A204.1 (cell line): Measurements from ENCODE around the gene SGK2.

ENCODE experiments used
- FAIRE-seq: peaks from 2 replicates; lab custom pipeline; 2012; peaks lifted over from hg19 to GRCh38; lab: Jason Lieb, UNC

The SGK2 gene

GRCh38 chr20:43536041-43536816 is 22.6 kb upstream of the SGK2 start:
- FAIRE-seq: no peak

GRCh38 chr20:43536817-43537440 is 21.9 kb upstream of the SGK2 start:
- no peak for FAIRE-seq

GRCh38 chr20:43537921-43538877 is 20.6 kb upstream of the SGK2 start:
- FAIRE-seq: no peak

- no peak for FAIRE-seq
Measured at GRCh38 chr20:43538878-43539700, 19.7 kb upstream of the SGK2 start.

- no peak for FAIRE-seq
Measured at GRCh38 chr20:43539975-43540672, 18.7 kb upstream of the SGK2 start.

- FAIRE-seq: no peak
Measured at GRCh38 chr20:43540673-43541060, 18.2 kb upstream of the SGK2 start.

GRCh38 chr20:43541214-43541613 is 17.6 kb upstream of the SGK2 start:
- FAIRE-seq: no peak

- no peak for FAIRE-seq
Measured at GRCh38 chr20:43542161-43542560, 16.7 kb upstream of the SGK2 start.

- FAIRE-seq: no peak
Measured at GRCh38 chr20:43542674-43543073, 16.2 kb upstream of the SGK2 start.

- no peak for FAIRE-seq
Measured at GRCh38 chr20:43543138-43543537, 15.7 kb upstream of the SGK2 start.

GRCh38 chr20:43544501-43544900 is 14.3 kb upstream of the SGK2 start:
- FAIRE-seq: no peak

- FAIRE-seq: no peak
Measured at GRCh38 chr20:43545837-43546578, 12.8 kb upstream of the SGK2 start.

- FAIRE-seq: no peak
Measured at GRCh38 chr20:43548273-43548880, 10.4 kb upstream of the SGK2 start.

- no peak for FAIRE-seq
Measured at GRCh38 chr20:43549416-43550065, 9.3 kb upstream of the SGK2 start.

- FAIRE-seq: no peak
Measured at GRCh38 chr20:43550456-43550855, 8.4 kb upstream of the SGK2 start.

GRCh38 chr20:43554369-43554768 is 4.5 kb upstream of the SGK2 start:
- FAIRE-seq: no peak

GRCh38 chr20:43559147-43559987 is 540 bp downstream of the SGK2 start:
- FAIRE-seq: no peak

- FAIRE-seq: no peak
Measured at GRCh38 chr20:43560974-43561373, 2.1 kb downstream of the SGK2 start.

GRCh38 chr20:43563429-43563828 is 4.6 kb downstream of the SGK2 start:
- no peak for FAIRE-seq
